ENCODE measurements around the gene METTL22.

The METTL22 gene

DNA sequence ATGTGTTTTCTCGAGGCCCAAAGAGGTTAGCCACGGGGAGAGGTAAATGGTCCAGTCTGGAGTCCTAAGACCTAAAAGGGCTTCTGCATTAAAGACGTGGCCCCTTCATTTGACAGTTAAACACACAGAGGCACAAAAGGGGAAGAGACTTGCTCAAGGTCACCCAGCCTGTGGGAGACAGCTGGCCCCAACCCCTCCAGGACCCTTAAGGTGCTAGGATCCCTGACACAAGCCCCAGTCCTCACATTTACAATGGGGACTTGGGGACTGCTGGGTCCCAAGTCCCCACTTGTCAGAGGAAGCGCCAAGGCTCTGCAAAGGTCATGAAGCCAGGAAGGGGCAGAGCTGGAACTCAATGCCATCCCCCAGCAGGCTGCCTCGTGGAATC lies 54.7 kb downstream of the METTL22 start:
- TF ChIP-seq, protein P1, sequence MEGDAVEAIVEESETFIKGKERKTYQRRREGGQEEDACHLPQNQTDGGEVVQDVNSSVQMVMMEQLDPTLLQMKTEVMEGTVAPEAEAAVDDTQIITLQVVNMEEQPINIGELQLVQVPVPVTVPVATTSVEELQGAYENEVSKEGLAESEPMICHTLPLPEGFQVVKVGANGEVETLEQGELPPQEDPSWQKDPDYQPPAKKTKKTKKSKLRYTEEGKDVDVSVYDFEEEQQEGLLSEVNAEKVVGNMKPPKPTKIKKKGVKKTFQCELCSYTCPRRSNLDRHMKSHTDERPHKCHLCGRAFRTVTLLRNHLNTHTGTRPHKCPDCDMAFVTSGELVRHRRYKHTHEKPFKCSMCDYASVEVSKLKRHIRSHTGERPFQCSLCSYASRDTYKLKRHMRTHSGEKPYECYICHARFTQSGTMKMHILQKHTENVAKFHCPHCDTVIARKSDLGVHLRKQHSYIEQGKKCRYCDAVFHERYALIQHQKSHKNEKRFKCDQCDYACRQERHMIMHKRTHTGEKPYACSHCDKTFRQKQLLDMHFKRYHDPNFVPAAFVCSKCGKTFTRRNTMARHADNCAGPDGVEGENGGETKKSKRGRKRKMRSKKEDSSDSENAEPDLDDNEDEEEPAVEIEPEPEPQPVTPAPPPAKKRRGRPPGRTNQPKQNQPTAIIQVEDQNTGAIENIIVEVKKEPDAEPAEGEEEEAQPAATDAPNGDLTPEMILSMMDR (IDR thresholded peaks at IDR 0.05) = no peak
- Histone ChIP-seq H3K9me3 (no peaks in the 10 kb centered on the region), H3K36me3 (peaks cover 5% of the 10 kb centered on the region), H3K4me3 (ENCODE audit: low read depth in 1 of 2, low read length in 1 of 2) (no peak overlapping the region), H3K27ac (no peak overlapping the region), H3K4me1 (ENCODE audit: control insufficient read depth in 1 of 2, insufficient read depth in 1 of 2, low read depth in 1 of 2, low read length in 1 of 2) (peaks cover 12 to 20% of the 10 kb centered on the region in 2 experiments), H3K27me3 (peaks cover 18% of the 10 kb centered on the region)

DNA sequence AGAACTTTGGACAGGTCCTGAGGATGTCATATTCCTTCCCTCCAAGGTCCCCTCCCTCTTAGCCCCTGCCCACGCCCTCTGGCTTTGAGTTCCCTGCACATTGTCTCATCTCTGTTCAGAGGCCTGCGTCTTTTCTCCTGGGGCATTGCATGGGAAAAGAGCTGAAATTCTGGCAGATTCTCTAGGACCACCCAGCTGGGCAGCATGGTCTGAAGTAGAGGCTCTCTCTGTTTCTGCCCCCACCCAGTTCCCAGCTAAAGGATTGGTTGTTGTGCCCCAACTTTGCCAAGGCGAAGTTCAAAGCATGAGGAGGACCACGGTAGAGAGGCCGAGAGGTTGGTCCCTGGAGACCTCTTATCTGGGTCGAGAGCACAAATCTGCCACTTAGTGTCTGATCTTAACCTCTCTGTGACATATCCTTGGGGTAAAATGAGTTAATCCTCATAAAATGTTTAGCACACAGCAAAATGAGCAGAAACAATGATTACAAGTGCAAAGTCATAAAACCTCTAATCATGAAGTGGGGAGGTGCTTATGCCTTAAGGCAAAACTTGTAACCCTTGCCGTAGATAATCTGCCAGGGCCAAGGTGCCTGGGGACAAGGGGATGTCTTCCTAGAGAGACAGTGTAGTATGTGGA lies 55.4 kb downstream of the METTL22 start:
- Histone ChIP-seq H3K9me3 (no peaks in the 10 kb centered on the region), H3K4me1 (ENCODE audit: control insufficient read depth in 1 of 2, insufficient read depth in 1 of 2, low read depth in 1 of 2, low read length in 1 of 2) (peaks cover 12 to 20% of the 10 kb centered on the region in 2 experiments), H3K27me3 (peaks cover 18% of the 10 kb centered on the region), H3K4me3 (ENCODE audit: low read depth in 1 of 2, low read length in 1 of 2) (no peak overlapping the region), H3K36me3 (peaks cover 5% of the 10 kb centered on the region), H3K27ac (no peak overlapping the region)
- TF ChIP-seq, protein P1 (IDR thresholded peaks at IDR 0.05) = no peak

DNA sequence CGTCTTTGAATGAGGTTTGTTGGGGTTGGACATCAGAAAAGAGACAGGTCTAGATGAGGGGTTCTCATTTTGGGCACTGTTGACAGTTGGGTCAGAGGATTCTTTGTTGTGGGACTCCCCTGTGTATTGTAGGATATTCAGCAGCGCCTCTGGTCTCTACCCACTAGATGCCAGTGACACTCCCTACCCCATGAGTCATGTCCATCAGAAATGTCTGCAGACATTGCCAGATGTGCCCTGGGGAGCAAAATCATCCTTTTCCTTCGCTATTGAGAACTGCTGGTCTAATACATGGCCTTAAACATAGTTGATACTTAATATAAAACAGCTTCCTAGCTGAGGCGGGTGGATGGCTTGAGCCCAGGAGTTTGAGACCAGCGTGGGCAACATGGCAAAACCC lies 56.0 kb downstream of the METTL22 start:
- Histone ChIP-seq H3K4me1 (ENCODE audit: control insufficient read depth in 1 of 2, insufficient read depth in 1 of 2, low read depth in 1 of 2, low read length in 1 of 2) (peaks cover 12 to 20% of the 10 kb centered on the region in 2 experiments), H3K27ac (no peak overlapping the region), H3K4me3 (ENCODE audit: low read depth in 1 of 2, low read length in 1 of 2) (no peak overlapping the region), H3K36me3 (peaks cover under 1% of the 10 kb centered on the region), H3K9me3 (no peaks in the 10 kb centered on the region), H3K27me3 (peaks cover 18% of the 10 kb centered on the region)
- TF ChIP-seq, protein P1 (IDR thresholded peaks at IDR 0.05) = no peak

DNA sequence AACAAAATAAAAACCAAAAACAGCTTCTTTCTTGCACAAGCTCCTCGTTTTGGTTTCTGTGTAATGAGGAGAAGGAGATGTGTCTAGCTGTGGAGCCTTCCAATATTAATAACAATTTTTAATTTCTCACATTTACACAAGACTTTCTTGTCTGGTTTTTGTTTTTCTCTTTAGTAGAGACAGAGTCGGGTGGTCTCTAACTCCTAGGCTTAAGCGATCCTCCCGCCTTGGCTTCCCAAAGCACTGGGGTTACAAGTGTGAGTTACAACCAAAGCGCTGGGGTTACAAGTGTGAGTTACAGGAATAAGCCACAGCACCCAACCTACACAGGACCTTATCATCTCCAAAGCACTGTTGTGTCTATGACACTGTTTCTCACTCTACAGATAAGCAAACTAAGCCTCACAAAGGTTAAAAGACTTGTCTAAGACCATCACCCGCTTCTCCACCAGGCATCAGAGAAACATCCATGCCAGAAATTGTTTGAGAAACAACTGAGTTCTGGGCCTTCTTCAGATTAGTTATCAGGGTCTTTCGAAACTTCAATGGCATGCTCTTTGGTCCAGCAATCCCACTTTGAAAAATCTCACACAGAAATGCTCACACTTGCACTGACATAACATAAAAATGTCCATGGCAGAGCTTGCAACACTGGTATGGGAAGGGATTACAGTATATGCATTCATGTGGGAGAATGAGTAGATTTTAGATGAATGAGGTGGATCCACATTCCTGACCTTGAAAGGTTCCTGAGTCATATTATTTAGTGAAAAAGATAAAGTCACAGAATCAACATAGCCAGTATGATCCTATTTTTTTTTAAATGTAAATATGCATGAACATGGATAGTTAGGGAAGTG lies 56.8 kb downstream of the METTL22 start:
- H3K27ac ChIP-seq = no peak overlapping the region

DNA sequence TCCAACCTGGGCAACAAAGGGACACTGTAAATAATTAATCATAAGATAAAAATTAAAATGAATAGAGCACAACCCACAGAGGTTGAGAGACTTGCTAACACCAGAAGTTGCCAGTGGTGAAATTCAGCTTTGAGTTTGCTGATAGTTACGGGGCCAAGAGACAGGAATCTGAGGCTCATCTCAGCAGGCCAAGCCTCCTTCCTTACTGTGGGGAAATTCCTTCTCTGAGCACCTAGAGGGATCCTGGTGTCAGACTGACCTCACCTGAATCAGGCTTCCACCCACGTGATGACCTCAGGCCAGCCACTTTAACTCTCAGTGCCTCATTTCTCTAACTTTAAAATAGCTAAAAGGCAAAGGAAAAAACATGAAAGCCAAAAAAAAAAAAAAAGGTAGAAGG lies 57.7 kb downstream of the METTL22 start:
- Histone ChIP-seq H3K9me3 (no peaks in the 10 kb centered on the region), H3K4me3 (ENCODE audit: low read depth in 1 of 2, low read length in 1 of 2) (no peak overlapping the region), H3K4me1 (ENCODE audit: control insufficient read depth in 1 of 2, insufficient read depth in 1 of 2, low read depth in 1 of 2, low read length in 1 of 2) (peaks cover 7 to 12% of the 10 kb centered on the region in 2 experiments), H3K27me3 (peaks cover 13% of the 10 kb centered on the region), H3K27ac (no peak overlapping the region), H3K36me3 (no peaks in the 10 kb centered on the region)
- TF ChIP-seq, protein P1 (IDR thresholded peaks at IDR 0.05) = no peak

More for the DNA sequence above, 56.8 kb downstream of the METTL22 start:
- Histone ChIP-seq H3K9me3 (no peaks in the 10 kb centered on the region), H3K4me3 (ENCODE audit: low read depth in 1 of 2, low read length in 1 of 2) (no peak overlapping the region), H3K4me1 (ENCODE audit: control insufficient read depth in 1 of 2, insufficient read depth in 1 of 2, low read depth in 1 of 2, low read length in 1 of 2) (peaks cover 12 to 20% of the 10 kb centered on the region in 2 experiments), H3K27me3 (peaks cover 18% of the 10 kb centered on the region), H3K36me3 (no peaks in the 10 kb centered on the region)
- TF ChIP-seq, protein P1 (IDR thresholded peaks at IDR 0.05) = no peak

All from neutrophil (primary cell).